Measurements from ENCODE around the gene MTTP.

MTTP gene

DNA sequence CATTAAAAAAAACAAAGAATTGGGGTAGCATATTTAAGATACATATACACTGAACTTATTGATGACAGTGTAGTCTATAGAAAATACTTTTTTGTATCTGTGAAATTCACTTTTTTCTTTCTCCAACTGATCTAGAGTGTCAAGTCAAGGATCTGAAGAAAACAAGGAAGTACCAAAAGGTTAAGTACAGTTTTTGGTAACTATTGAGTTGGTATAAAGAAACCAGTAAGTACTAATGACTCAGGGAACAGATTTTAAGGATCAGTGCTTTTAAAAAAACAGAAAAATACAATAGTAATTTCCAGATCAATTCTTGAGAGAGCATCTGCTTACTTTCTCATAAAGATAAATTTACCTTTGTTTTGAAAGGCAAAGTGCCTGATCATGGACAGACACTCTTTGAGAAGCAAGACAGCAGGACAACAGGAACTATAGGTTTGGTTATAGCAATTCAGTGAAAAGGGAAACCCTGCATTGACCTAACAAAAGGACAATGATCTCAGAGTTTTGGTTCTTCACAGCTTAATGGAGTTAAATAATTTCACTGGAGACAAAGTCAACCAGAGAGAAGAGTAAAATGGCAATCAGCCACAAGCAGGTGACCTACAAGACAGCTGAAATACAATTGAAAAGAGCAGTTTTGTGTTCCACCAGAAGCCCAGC is 34.2 kb upstream of the MTTP start:
- H3K9ac ChIP-seq (ENCODE audit: low read length): no peak overlapping the region
- H2AFZ ChIP-seq (ENCODE audit: low read length): no peak overlapping the region
- H3K27ac ChIP-seq (ENCODE audit: low read depth, low read length, poor library complexity, severe bottlenecking): no peak overlapping the region

GRCh38 chr4:99552872-99553271 is 21.8 kb upstream of the MTTP start:
- Histone ChIP-seq H2AFZ (ENCODE audit: low read length) (no peak overlapping the region), H3K4me2 (ENCODE audit: low read length) (no peak overlapping the region), H3K9me2 (ENCODE audit: low read depth, low read length) (no peaks in the 10 kb centered on the region), H3F3A (ENCODE audit: insufficient read depth, low read length) (no peaks in the 10 kb centered on the region), H3K79me2 (ENCODE audit: insufficient read depth, low read length) (no peaks in the 10 kb centered on the region), H3K9me3 (ENCODE audit: low read length) (no peaks in the 10 kb centered on the region), H4K20me1 (ENCODE audit: insufficient read depth, low read length) (no peaks in the 10 kb centered on the region), H3K9ac (ENCODE audit: low read length) (no peak overlapping the region), H3K27ac (ENCODE audit: low read depth, low read length, poor library complexity, severe bottlenecking) (no peak overlapping the region), H3K27me3 (ENCODE audit: insufficient read depth, low read length) (no peaks in the 10 kb centered on the region), H3K36me3 (ENCODE audit: insufficient read depth, low read length) (peaks cover 12% of the 10 kb centered on the region; the same call in 1 of the 2 replicates), H3K4me1 (ENCODE audit: insufficient read depth, low read length, severe bottlenecking) (no peaks in the 10 kb centered on the region), H3K4me3 (ENCODE audit: low read depth, low read length, poor library complexity, severe bottlenecking) (no peak overlapping the region)
- TF ChIP-seq, protein P1, sequence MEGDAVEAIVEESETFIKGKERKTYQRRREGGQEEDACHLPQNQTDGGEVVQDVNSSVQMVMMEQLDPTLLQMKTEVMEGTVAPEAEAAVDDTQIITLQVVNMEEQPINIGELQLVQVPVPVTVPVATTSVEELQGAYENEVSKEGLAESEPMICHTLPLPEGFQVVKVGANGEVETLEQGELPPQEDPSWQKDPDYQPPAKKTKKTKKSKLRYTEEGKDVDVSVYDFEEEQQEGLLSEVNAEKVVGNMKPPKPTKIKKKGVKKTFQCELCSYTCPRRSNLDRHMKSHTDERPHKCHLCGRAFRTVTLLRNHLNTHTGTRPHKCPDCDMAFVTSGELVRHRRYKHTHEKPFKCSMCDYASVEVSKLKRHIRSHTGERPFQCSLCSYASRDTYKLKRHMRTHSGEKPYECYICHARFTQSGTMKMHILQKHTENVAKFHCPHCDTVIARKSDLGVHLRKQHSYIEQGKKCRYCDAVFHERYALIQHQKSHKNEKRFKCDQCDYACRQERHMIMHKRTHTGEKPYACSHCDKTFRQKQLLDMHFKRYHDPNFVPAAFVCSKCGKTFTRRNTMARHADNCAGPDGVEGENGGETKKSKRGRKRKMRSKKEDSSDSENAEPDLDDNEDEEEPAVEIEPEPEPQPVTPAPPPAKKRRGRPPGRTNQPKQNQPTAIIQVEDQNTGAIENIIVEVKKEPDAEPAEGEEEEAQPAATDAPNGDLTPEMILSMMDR (IDR thresholded peaks at IDR 0.05; ENCODE audit: low read length): no peak
- no peak for TF ChIP-seq EZH2 (IDR thresholded peaks at IDR 0.05; ENCODE audit: borderline replicate concordance, low read length)

More for the DNA sequence above, 34.2 kb upstream of the MTTP start:
- Histone ChIP-seq H3K27me3 (ENCODE audit: insufficient read depth, low read length) (no peaks in the 10 kb centered on the region), H3K9me3 (ENCODE audit: low read length) (no peaks in the 10 kb centered on the region), H4K20me1 (ENCODE audit: insufficient read depth, low read length) (no peaks in the 10 kb centered on the region), H3K4me1 (ENCODE audit: insufficient read depth, low read length, severe bottlenecking) (no peaks in the 10 kb centered on the region), H3K9me2 (ENCODE audit: low read depth, low read length) (no peaks in the 10 kb centered on the region), H3F3A (ENCODE audit: insufficient read depth, low read length) (no peaks in the 10 kb centered on the region), H3K4me3 (ENCODE audit: low read depth, low read length, poor library complexity, severe bottlenecking) (no peak overlapping the region), H3K36me3 (ENCODE audit: insufficient read depth, low read length) (no peaks in the 10 kb centered on the region), H3K79me2 (ENCODE audit: insufficient read depth, low read length) (no peaks in the 10 kb centered on the region), H3K4me2 (ENCODE audit: low read length) (no peak overlapping the region)
- TF ChIP-seq EZH2 (IDR thresholded peaks at IDR 0.05; ENCODE audit: borderline replicate concordance, low read length): no peak
- TF ChIP-seq, protein P1 (IDR thresholded peaks at IDR 0.05; ENCODE audit: low read length): no peak

DNA sequence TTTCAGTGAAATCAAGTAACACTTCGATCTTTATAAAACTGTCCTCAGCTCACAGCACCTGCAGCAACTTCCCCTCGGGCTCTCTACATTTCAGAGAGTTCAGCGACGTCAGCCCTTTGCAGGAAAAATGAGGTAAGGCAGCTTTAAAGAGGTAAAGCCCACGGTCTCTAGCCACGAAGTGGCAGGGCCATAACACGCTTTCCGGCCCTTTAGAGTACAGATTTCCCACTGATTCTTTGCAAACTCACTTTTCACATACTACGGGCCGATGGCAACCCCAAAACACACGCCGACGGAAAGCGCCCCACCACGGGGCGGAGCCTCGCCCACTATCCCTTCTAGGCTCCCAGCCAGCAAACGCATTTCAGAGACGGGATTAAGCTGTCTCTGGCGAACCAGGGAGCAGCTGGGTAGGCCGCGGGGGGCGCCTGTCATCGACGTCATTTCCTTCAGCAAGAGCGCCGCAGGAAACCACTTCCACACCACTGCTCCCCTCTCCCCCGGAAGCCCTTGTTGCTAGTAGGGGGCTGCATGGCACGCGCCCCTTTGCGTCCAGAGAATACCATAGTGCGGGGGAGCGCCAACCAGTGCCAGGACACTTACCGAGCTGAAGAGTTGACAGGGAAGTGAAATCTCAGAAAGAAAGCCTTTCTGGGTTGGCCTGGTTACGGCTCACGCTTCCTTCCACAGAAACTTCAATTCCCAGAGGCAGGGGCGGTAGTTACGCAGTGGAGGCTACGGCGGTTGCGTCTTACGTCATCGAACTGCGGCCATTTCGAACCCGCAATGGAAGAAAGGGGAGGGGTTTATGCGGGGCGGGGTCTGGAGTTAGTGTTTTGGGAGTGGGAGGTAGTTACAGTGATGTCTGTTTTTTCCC is 11.1 kb upstream of the MTTP start, which contains the start of gene TRMT10A:
Gene TRMT10A, minus strand, starts transcription at position 730 of the 877 bp plus-strand sequence. CDS start 4,701 bp downstream, outside the sequence.
- Histone ChIP-seq H3K9ac (ENCODE audit: low read length) (peak within 1 kb of the TSS; percentile 80), H3F3A (ENCODE audit: insufficient read depth, low read length) (0 out of 2 replicates have a peak, but pooled peaks cover 5% of the 10 kb centered on the region), H3K27ac (ENCODE audit: low read depth, low read length, poor library complexity, severe bottlenecking) (peak within 1 kb of the TSS; percentile 90), H3K27me3 (ENCODE audit: insufficient read depth, low read length) (no peaks in the 10 kb centered on the region), H3K9me2 (ENCODE audit: low read depth, low read length) (no peaks in the 10 kb centered on the region), H3K4me1 (ENCODE audit: insufficient read depth, low read length, severe bottlenecking) (peaks cover 16% of the 10 kb centered on the region), H3K4me2 (ENCODE audit: low read length) (peak within 1 kb of the TSS; percentile 71), H3K4me3 (ENCODE audit: low read depth, low read length, poor library complexity, severe bottlenecking) (peak within 1 kb of the TSS; percentile 75), H3K36me3 (ENCODE audit: insufficient read depth, low read length) (no peaks in the 10 kb centered on the region), H3K9me3 (ENCODE audit: low read length) (no peaks in the 10 kb centered on the region), H3K79me2 (ENCODE audit: insufficient read depth, low read length) (no peaks in the 10 kb centered on the region), H2AFZ (ENCODE audit: low read length) (peak within 1 kb of the TSS; percentile 76), H4K20me1 (ENCODE audit: insufficient read depth, low read length) (no peaks in the 10 kb centered on the region)
- TF ChIP-seq EZH2 (IDR thresholded peaks at IDR 0.05; ENCODE audit: borderline replicate concordance, low read length): no peak
- TF ChIP-seq, protein P1 (IDR thresholded peaks at IDR 0.05; ENCODE audit: low read length): no peak

Data from OCI-LY1 (cell line).